ENCODE measurements around the gene SLC2A3. TPM values are rescaled to one million over a fixed set of nuclear protein-coding genes. Genes with fewer than 3 reads are reported as not detected.
"Not testable (repeated sequence)": the region's sequence is repeated elsewhere in the genome, so short reads cannot be mapped to it uniquely, and the experiment has no call there.

SLC2A3 gene
- total RNA-seq, 1 experiment from 2014 or later: not detected

DNA sequence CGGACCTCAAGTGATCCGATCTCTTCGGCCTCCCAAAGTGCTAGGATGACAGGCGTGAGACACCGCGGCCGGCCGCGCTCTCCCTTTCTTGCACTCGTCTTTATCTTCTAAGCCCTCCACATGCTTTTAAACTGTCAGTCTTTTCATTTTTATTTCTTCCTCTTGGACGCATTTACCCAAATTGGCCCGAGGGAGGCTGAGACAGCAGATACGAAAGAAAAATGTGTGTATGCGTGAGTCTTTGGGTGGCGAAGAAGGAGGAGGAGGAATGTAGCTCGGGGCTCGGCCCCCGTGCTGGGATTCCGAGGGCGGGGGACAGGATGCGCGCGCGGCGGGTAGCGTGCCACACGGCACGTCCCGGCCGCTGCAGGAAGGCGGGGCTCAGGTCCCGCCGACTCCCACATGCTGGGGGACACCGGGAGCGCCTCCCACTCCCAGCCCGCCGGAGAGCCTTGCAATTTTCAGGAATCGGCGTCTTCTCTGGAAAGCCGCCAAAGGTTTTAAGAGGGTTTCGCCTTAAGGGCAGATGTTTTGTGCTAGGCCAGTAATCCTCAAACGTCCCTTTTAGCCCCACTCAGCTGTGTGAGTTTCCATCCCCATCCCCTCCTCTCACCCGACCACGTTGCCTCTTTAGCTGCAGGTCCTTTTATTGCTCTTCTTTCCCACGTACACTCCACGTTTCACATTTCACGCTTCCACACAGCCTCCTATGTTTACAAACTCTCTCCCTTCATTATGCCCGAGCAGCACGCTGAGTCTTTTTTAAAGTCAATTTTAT, 34.7 kb upstream of the SLC2A3 start:
- TF ChIP-seq, protein P1, sequence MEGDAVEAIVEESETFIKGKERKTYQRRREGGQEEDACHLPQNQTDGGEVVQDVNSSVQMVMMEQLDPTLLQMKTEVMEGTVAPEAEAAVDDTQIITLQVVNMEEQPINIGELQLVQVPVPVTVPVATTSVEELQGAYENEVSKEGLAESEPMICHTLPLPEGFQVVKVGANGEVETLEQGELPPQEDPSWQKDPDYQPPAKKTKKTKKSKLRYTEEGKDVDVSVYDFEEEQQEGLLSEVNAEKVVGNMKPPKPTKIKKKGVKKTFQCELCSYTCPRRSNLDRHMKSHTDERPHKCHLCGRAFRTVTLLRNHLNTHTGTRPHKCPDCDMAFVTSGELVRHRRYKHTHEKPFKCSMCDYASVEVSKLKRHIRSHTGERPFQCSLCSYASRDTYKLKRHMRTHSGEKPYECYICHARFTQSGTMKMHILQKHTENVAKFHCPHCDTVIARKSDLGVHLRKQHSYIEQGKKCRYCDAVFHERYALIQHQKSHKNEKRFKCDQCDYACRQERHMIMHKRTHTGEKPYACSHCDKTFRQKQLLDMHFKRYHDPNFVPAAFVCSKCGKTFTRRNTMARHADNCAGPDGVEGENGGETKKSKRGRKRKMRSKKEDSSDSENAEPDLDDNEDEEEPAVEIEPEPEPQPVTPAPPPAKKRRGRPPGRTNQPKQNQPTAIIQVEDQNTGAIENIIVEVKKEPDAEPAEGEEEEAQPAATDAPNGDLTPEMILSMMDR (IDR thresholded peaks at IDR 0.05; ENCODE audit: unreplicated experiment): no peak
- intact Hi-C loops (cut with micrococcal nuclease; ENCODE audit: unreplicated experiment): no loop called here
- Mint-ChIP-seq H3K27me3 (ENCODE audit: unreplicated experiment) (peaks cover 23% of the 10 kb centered on the region), H3K9me3 (ENCODE audit: low read depth, unreplicated experiment) (no peaks in the 10 kb centered on the region), H3K36me3 (ENCODE audit: insufficient read depth, unreplicated experiment) (peaks cover 9% of the 10 kb centered on the region), H3K4me3 (ENCODE audit: low read depth, unreplicated experiment) (peak overlapping the region; percentile 50), H3K4me1 (ENCODE audit: low read depth, unreplicated experiment) (peaks cover 20% of the 10 kb centered on the region), H3K27ac (ENCODE audit: unreplicated experiment) (peak overlapping the region; percentile 66)
- CTCF ChIA-PET: interaction anchor here (0.7 kb wide), 1 partner anchor 7 kb away, joined by 3 read pairs; no protein-coding TSS in a partner anchor
- no TSS peak for BruUV-seq (replicated peaks)
- DNase-seq: peak; percentile 73

DNA sequence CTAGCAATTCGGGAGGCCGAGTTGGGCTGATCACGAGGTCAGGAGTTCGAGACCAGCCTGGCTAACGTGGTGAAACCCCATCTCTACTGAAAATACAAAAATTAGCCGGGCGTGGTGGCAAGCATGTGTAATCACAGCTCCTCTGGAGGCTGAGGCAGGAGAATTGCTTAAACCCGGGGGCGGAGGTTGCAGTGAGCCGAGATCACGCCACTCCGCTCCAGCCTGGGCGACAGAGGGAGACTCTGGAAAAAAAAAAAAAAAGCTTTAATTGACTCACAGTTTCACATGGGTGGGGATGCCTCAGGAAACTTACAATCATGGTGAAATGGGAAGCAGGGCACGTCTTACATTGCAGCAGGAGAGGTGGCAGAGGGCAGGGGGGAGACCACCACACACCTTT, 30.6 kb upstream of the SLC2A3 start:
- TF ChIP-seq, protein P1 (IDR thresholded peaks at IDR 0.05; ENCODE audit: unreplicated experiment): no peak
- no TSS peak for BruUV-seq (replicated peaks)
- H3K4me1 Mint-ChIP-seq (ENCODE audit: low read depth, unreplicated experiment): peaks cover 19% of the 10 kb centered on the region
- no peak overlapping the region for H3K27ac Mint-ChIP-seq (ENCODE audit: unreplicated experiment)
- no peak for DNase-seq
- H3K36me3 Mint-ChIP-seq (ENCODE audit: insufficient read depth, unreplicated experiment): peaks cover 9% of the 10 kb centered on the region
- H3K27me3 Mint-ChIP-seq (ENCODE audit: unreplicated experiment): peaks cover 20% of the 10 kb centered on the region
- no peaks in the 10 kb centered on the region for H3K9me3 Mint-ChIP-seq (ENCODE audit: low read depth, unreplicated experiment)
- CTCF ChIA-PET: interaction anchor here (0.6 kb wide), 1 partner anchor 514 kb away, joined by 3 read pairs; no protein-coding TSS in a partner anchor
- intact Hi-C loops (cut with micrococcal nuclease; ENCODE audit: unreplicated experiment): no loop called here
- no peak overlapping the region for H3K4me3 Mint-ChIP-seq (ENCODE audit: low read depth, unreplicated experiment)

DNA sequence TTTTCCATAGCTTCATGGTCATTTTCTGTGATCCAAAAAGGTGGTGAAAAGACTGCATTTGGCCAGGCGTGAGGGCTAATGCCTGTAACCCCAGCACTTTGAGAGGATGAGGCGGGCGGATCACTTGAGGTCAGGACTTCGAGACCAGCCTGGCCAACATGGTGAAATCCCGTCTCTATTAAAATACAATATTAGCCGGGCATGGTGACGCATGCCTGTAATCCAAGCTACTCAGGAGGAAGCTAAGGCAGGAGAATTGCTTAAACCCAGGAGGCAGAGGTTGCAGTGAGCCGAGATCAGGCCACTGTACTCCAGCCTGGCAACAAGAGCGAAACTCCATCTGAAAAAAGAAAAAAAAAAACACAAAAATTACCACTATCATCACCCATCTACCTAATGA, 28.7 kb upstream of the SLC2A3 start:
- H3K9me3 Mint-ChIP-seq (ENCODE audit: low read depth, unreplicated experiment); CTCF ChIA-PET; H3K27ac Mint-ChIP-seq (ENCODE audit: unreplicated experiment); BruUV-seq (replicated peaks); DNase-seq; H3K36me3 Mint-ChIP-seq (ENCODE audit: insufficient read depth, unreplicated experiment); H3K4me3 Mint-ChIP-seq (ENCODE audit: low read depth, unreplicated experiment); intact Hi-C loops (cut with micrococcal nuclease; ENCODE audit: unreplicated experiment); H3K4me1 Mint-ChIP-seq (ENCODE audit: low read depth, unreplicated experiment); H3K27me3 Mint-ChIP-seq (ENCODE audit: unreplicated experiment): not testable (repeated sequence)

DNA sequence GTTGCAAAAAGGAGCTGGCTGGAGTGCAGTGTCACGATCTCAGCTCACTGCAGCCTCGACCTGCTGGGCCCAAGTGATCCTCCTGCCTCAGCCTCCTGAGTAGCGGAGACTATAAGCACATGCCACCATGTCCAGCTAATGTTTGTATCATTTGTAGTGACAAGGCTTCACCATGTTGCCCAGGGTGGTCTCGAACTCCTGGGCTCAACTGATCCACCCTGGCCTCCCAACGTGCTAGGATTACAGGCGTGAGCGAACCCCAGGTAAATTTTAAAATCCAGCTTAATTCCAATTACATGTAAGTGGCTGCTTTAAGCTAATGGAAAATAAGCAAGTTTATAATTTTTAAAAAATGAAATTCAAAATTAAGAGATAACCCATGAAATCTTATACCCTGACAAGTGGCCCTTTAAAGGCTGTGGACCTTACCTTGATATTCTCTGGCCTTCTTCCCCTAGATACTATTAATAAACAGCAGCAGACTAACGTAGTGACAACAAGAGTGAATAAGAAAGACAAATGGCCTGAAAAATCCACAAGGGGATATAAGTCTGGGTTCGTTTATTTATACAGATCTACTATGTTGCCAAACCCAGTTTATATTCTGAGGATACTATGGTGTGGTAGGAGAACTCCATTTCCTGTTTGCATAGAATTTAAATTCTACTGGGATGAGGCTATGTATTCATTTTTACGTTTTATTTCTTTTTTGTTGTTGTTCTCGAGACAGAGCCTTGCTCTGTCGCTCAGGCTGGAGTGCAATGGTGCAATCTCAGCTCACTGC, 25.6 kb upstream of the SLC2A3 start:
- CTCF ChIA-PET: interaction anchor here (0.6 to 1.6 kb wide), 2 partner anchors 28 to 1627 kb away, joined by 4 to 5 read pairs; no protein-coding TSS in a partner anchor
- Mint-ChIP-seq H3K36me3 (ENCODE audit: insufficient read depth, unreplicated experiment) (no peaks in the 10 kb centered on the region), H3K27me3 (ENCODE audit: unreplicated experiment) (no peaks in the 10 kb centered on the region), H3K9me3 (ENCODE audit: low read depth, unreplicated experiment) (no peaks in the 10 kb centered on the region), H3K4me3 (ENCODE audit: low read depth, unreplicated experiment) (peak overlapping the region; percentile 85), H3K4me1 (ENCODE audit: low read depth, unreplicated experiment) (peaks cover 9% of the 10 kb centered on the region), H3K27ac (ENCODE audit: unreplicated experiment) (no peak overlapping the region)
- no peak for DNase-seq
- TF ChIP-seq, protein P1 (IDR thresholded peaks at IDR 0.05; ENCODE audit: unreplicated experiment): no peak
- no TSS peak for BruUV-seq (replicated peaks)
- intact Hi-C loops (cut with micrococcal nuclease; ENCODE audit: unreplicated experiment): no loop called here
